ENCODE results near the gene ACRV1.

GRCh38 chr11:125690006-125690405 lies 9.4 kb upstream of the ACRV1 start:
- TF ChIP-seq CTCF (IDR thresholded peaks at IDR 0.05) (no peak), POLR2A (IDR thresholded peaks at IDR 0.05) (no peak)

Data from prostate gland (tissue), 2 donors.